Measurements from ENCODE around the gene PBLD. TPM values are rescaled to one million over a fixed set of nuclear protein-coding genes. Genes with fewer than 3 reads are reported as not detected.
A peak's percentile ranks its signal among the peaks of the same experiment; 100 is the strongest.

Gene PBLD
- polyA plus RNA-seq, 1 donor from 2014 or later: 6.7 TPM

- no peaks in the 10 kb centered on the region for H4K20me1 ChIP-seq (ENCODE audit: insufficient read depth)
- no peak overlapping the region for H3K9ac ChIP-seq (ENCODE audit: low read length)
- H3K27me3 ChIP-seq (ENCODE audit: insufficient read depth, low read depth, low read length): no peaks in the 10 kb centered on the region
- H3K79me2 ChIP-seq (replicated peaks; ENCODE audit: insufficient read depth, low read length): no peaks in the 10 kb centered on the region
- H3K9me3 ChIP-seq (ENCODE audit: low read length): no peaks in the 10 kb centered on the region
- no peak overlapping the region for H3K27ac ChIP-seq (ENCODE audit: low read length)
- H3K4me2 ChIP-seq (ENCODE audit: low read length): no peak overlapping the region
- TF ChIP-seq POLR2AphosphoS5 (IDR thresholded peaks at IDR 0.05) (no peak), EZH2 (IDR thresholded peaks at IDR 0.05; ENCODE audit: borderline replicate concordance, insufficient read depth, low read length, poor library complexity, severe bottlenecking) (no peak), REST (IDR thresholded peaks at IDR 0.05; ENCODE audit: borderline replicate concordance) (no peak), SMC3 (conservative IDR thresholded peaks at IDR 0.05; ENCODE audit: poor library complexity) (peak; percentile 87), TAF1 (IDR thresholded peaks at IDR 0.05; ENCODE audit: low read depth) (no peak), MXI1 (conservative IDR thresholded peaks at IDR 0.05; ENCODE audit: poor library complexity, severe bottlenecking) (no peak), EP300 (conservative IDR thresholded peaks at IDR 0.05; ENCODE audit: poor library complexity, severe bottlenecking) (no peak), RAD21 (conservative IDR thresholded peaks at IDR 0.05) (peak; percentile 82)
- TF ChIP-seq, protein P1, sequence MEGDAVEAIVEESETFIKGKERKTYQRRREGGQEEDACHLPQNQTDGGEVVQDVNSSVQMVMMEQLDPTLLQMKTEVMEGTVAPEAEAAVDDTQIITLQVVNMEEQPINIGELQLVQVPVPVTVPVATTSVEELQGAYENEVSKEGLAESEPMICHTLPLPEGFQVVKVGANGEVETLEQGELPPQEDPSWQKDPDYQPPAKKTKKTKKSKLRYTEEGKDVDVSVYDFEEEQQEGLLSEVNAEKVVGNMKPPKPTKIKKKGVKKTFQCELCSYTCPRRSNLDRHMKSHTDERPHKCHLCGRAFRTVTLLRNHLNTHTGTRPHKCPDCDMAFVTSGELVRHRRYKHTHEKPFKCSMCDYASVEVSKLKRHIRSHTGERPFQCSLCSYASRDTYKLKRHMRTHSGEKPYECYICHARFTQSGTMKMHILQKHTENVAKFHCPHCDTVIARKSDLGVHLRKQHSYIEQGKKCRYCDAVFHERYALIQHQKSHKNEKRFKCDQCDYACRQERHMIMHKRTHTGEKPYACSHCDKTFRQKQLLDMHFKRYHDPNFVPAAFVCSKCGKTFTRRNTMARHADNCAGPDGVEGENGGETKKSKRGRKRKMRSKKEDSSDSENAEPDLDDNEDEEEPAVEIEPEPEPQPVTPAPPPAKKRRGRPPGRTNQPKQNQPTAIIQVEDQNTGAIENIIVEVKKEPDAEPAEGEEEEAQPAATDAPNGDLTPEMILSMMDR (IDR thresholded peaks at IDR 0.05; ENCODE audit: poor library complexity, severe bottlenecking): peak; percentile 79
- no peaks in the 10 kb centered on the region for H3K9me2 ChIP-seq (ENCODE audit: insufficient read depth, low read length)
- no peak overlapping the region for H3K4me3 ChIP-seq (ENCODE audit: low read length)
- no peaks in the 10 kb centered on the region for H3K36me3 ChIP-seq (ENCODE audit: insufficient read depth, low read length)
- H3F3A ChIP-seq (ENCODE audit: insufficient read depth, low read length, poor library complexity, severe bottlenecking): no peaks in the 10 kb centered on the region
- H2AFZ ChIP-seq (ENCODE audit: low read depth, low read length): no peak overlapping the region
Measured at GRCh38 chr10:68301790-68302502, 30.8 kb downstream of the PBLD start.

- H3K9me3 ChIP-seq (ENCODE audit: low read length): no peaks in the 10 kb centered on the region
- no peaks in the 10 kb centered on the region for H3F3A ChIP-seq (ENCODE audit: insufficient read depth, low read length, poor library complexity, severe bottlenecking)
- H3K9ac ChIP-seq (ENCODE audit: low read length): no peak overlapping the region
- H3K79me2 ChIP-seq (replicated peaks; ENCODE audit: insufficient read depth, low read length): no peaks in the 10 kb centered on the region
- no peak overlapping the region for H2AFZ ChIP-seq (ENCODE audit: low read depth, low read length)
- H3K9me2 ChIP-seq (ENCODE audit: insufficient read depth, low read length): no peaks in the 10 kb centered on the region
- TF ChIP-seq REST (IDR thresholded peaks at IDR 0.05; ENCODE audit: borderline replicate concordance): no peak
- TF ChIP-seq, protein P1 (IDR thresholded peaks at IDR 0.05; ENCODE audit: poor library complexity, severe bottlenecking): no peak
- TF ChIP-seq MXI1 (conservative IDR thresholded peaks at IDR 0.05; ENCODE audit: poor library complexity, severe bottlenecking): no peak
- TF ChIP-seq SMC3 (conservative IDR thresholded peaks at IDR 0.05; ENCODE audit: poor library complexity): no peak
- no peak for TF ChIP-seq EZH2 (IDR thresholded peaks at IDR 0.05; ENCODE audit: borderline replicate concordance, insufficient read depth, low read length, poor library complexity, severe bottlenecking)
- TF ChIP-seq TAF1 (IDR thresholded peaks at IDR 0.05; ENCODE audit: low read depth): no peak
- TF ChIP-seq POLR2AphosphoS5 (IDR thresholded peaks at IDR 0.05): no peak
- no peak for TF ChIP-seq RAD21 (conservative IDR thresholded peaks at IDR 0.05)
- TF ChIP-seq EP300 (conservative IDR thresholded peaks at IDR 0.05; ENCODE audit: poor library complexity, severe bottlenecking): no peak
- H3K27me3 ChIP-seq (ENCODE audit: insufficient read depth, low read depth, low read length): no peaks in the 10 kb centered on the region
- no peaks in the 10 kb centered on the region for H3K36me3 ChIP-seq (ENCODE audit: insufficient read depth, low read length)
- no peak overlapping the region for H3K4me2 ChIP-seq (ENCODE audit: low read length)
- H3K4me3 ChIP-seq (ENCODE audit: low read length): no peak overlapping the region
- no peak overlapping the region for H3K27ac ChIP-seq (ENCODE audit: low read length)
- no peaks in the 10 kb centered on the region for H4K20me1 ChIP-seq (ENCODE audit: insufficient read depth)
Measured at GRCh38 chr10:68301301-68301700, 31.4 kb downstream of the PBLD start.
